MCF 10A (cell line): ENCODE data around the gene NDUFA12. TPM values are rescaled to one million over a fixed set of nuclear protein-coding genes. Genes with fewer than 3 reads are reported as not detected.

Experiments used
- BruUV-seq: library from RNA; stranded (reverse); fragments of 400-500 nt; replicated peaks from 2 replicates; lab custom pipeline; 2021; lab: Mats Ljungman, UMichigan
- CTCF ChIA-PET: fragments of 300-600 bp; sonication (Branson Sonifier 250); formaldehyde crosslinking; extraction: SDS; loops from one replicate; lab custom pipeline; 2021; ENCODE audit warnings: antibody characterized with exemption, inconsistent platforms; lab: Yijun Ruan, JAX
- POLR2A ChIA-PET: fragments of 300-600, 350-650 bp; sonication (Branson Sonifier 250); formaldehyde crosslinking; extraction: SDS; loops from one replicate; lab custom pipeline; 2020; ENCODE audit warnings: antibody characterized with exemption, inconsistent platforms; lab: Yijun Ruan, JAX
- DNase-seq: peaks from one replicate; pipeline ENCODE4 v3.0.0-alpha.2; 2018; ENCODE audit not compliant: unreplicated experiment
- H3K27ac Mint-ChIP-seq: one replicate; pipeline ENCODE4 v1.8.0; 2022; ENCODE audit warnings: mild to moderate bottlenecking, low read depth, mixed read lengths; ENCODE audit not compliant: unreplicated experiment
- H3K27me3 Mint-ChIP-seq: one replicate; pipeline ENCODE4 v1.8.0; 2022; ENCODE audit warnings: mixed read lengths; ENCODE audit not compliant: insufficient read depth, unreplicated experiment
- H3K36me3 Mint-ChIP-seq: one replicate; pipeline ENCODE4 v1.8.0; 2022; ENCODE audit warnings: mild to moderate bottlenecking, moderate library complexity, mixed read lengths; ENCODE audit not compliant: insufficient read depth, unreplicated experiment
- H3K4me1 Mint-ChIP-seq: one replicate; pipeline ENCODE4 v1.8.0; 2022; ENCODE audit warnings: mixed read lengths; ENCODE audit not compliant: insufficient read depth, unreplicated experiment
- H3K4me3 Mint-ChIP-seq: one replicate; pipeline ENCODE4 v1.8.0; 2022; ENCODE audit warnings: mild to moderate bottlenecking, moderate library complexity, mixed read lengths; ENCODE audit not compliant: unreplicated experiment
- H3K9me3 Mint-ChIP-seq: one replicate; pipeline ENCODE4 v1.8.0; 2022; ENCODE audit warnings: mixed read lengths; ENCODE audit not compliant: unreplicated experiment
- CTCF ChIP-seq: fragments of 200-600 bp; IDR thresholded peaks from one replicate; pipeline ENCODE4 v1.8.0; 2022; ENCODE audit warnings: antibody characterized with exemption, mild to moderate bottlenecking; ENCODE audit not compliant: unreplicated experiment
- intact Hi-C: fragments of 100-400 bp; cut with micrococcal nuclease; formaldehyde crosslinking; loops from 2 replicates; pipeline ENCODE4 v1.14.1; 2022
- total RNA-seq: library from RNA; stranded (reverse); gene quantifications from 2 replicates; pipeline ENCODE4 v1.2.3, GENCODE V29; 2022

Gene NDUFA12
- total RNA-seq, 1 experiment from 2014 or later, result 112 TPM

GRCh38 chr12:94983321-94983720, 20.2 kb downstream of the NDUFA12 start:
- H3K9me3 Mint-ChIP-seq, result no peaks in the 10 kb centered on the region
- no peak for DNase-seq
- no peaks in the 10 kb centered on the region for H3K27me3 Mint-ChIP-seq
- intact Hi-C loops, result no loop called here
- CTCF ChIA-PET, result interaction anchor here (1.1 to 1.7 kb wide), 3 partner anchors 9 to 22 kb away, joined by 3 to 5 read pairs (median 4); no protein-coding TSS in a partner anchor
- no peak overlapping the region for H3K4me3 Mint-ChIP-seq
- H3K4me1 Mint-ChIP-seq, result peaks cover 13% of the 10 kb centered on the region
- H3K36me3 Mint-ChIP-seq, result peaks cover 12% of the 10 kb centered on the region
- peak overlapping the region; percentile 86 for H3K27ac Mint-ChIP-seq
- POLR2A ChIA-PET, result interaction anchor here (1.2 to 3.4 kb wide), 3 partner anchors 8 to 43 kb away, joined by 3 to 11 read pairs (median 3); partner anchors contain the start of gene NDUFA12
- BruUV-seq, result no TSS peak
- no peak for TF ChIP-seq CTCF

- intact Hi-C loops, result no loop called here
These were observed 21.0 kb downstream of the NDUFA12 start for GRCh38 chr12:94982456-94982855.

GRCh38 chr12:94980577-94980976, 22.9 kb downstream of the NDUFA12 start:
- no peaks in the 10 kb centered on the region for H3K9me3 Mint-ChIP-seq
- peaks cover 13% of the 10 kb centered on the region for H3K4me1 Mint-ChIP-seq
- H3K4me3 Mint-ChIP-seq, result no peak overlapping the region
- ChIA-PET CTCF (interaction anchor here (0.6 kb wide), 1 partner anchor 755 kb away, joined by 8 read pairs; no protein-coding TSS in a partner anchor), POLR2A (no interaction called here)
- no peak for DNase-seq
- peaks cover 9% of the 10 kb centered on the region for H3K36me3 Mint-ChIP-seq
- intact Hi-C loops, result loop anchor here (2.0 kb wide), 1 partner anchor 434 kb away; no protein-coding TSS in a partner anchor
- TF ChIP-seq CTCF, result peak; percentile 34
- H3K27ac Mint-ChIP-seq, result no peak overlapping the region
- H3K27me3 Mint-ChIP-seq, result no peaks in the 10 kb centered on the region
- no TSS peak for BruUV-seq

More at GRCh38 chr12:94982456-94982855, 21.0 kb downstream of the NDUFA12 start:
- no peaks in the 10 kb centered on the region for H3K27me3 Mint-ChIP-seq
- ChIA-PET CTCF (interaction anchor here (0.8 to 1.3 kb wide), 4 partner anchors 9 to 809 kb away, joined by 3 to 5 read pairs (median 4); no protein-coding TSS in a partner anchor), POLR2A (interaction anchor here (0.7 to 3.4 kb wide), 6 partner anchors 9 to 44 kb away, joined by 3 to 11 read pairs (median 3); partner anchors contain the start of gene NDUFA12)
- BruUV-seq, result no TSS peak
- DNase-seq, result no peak
- H3K36me3 Mint-ChIP-seq, result peaks cover 6% of the 10 kb centered on the region
- no peak overlapping the region for H3K27ac Mint-ChIP-seq
- no peak overlapping the region for H3K4me3 Mint-ChIP-seq
- no peaks in the 10 kb centered on the region for H3K9me3 Mint-ChIP-seq
- no peak for TF ChIP-seq CTCF
- H3K4me1 Mint-ChIP-seq, result peaks cover 13% of the 10 kb centered on the region

GRCh38 chr12:94979941-94980340, 23.6 kb downstream of the NDUFA12 start:
- no peak for DNase-seq
- Mint-ChIP-seq H3K9me3 (no peaks in the 10 kb centered on the region), H3K27ac (peak overlapping the region; percentile 46), H3K4me1 (peaks cover 13% of the 10 kb centered on the region), H3K27me3 (no peaks in the 10 kb centered on the region), H3K4me3 (no peak overlapping the region), H3K36me3 (peaks cover 13% of the 10 kb centered on the region)
- no peak for TF ChIP-seq CTCF
- BruUV-seq, result no TSS peak
- POLR2A ChIA-PET, result no interaction called here
- intact Hi-C loops, result loop anchor here (2.0 kb wide), 1 partner anchor 433 kb away; no protein-coding TSS in a partner anchor
- CTCF ChIA-PET, result interaction anchor here (0.6 to 0.7 kb wide), 5 partner anchors 15 to 754 kb away, joined by 3 to 8 read pairs (median 3); no protein-coding TSS in a partner anchor
